A673 (cell line): ENCODE results near the gene MAPK4. TPM values are rescaled to one million over a fixed set of nuclear protein-coding genes. Genes with fewer than 3 reads are reported as not detected.

Experiments used
- BruUV-seq: library from RNA; stranded (reverse); fragments of 400-500 nt; replicated peaks from 2 replicates; lab custom pipeline; 2021; lab: Mats Ljungman, UMichigan
- CTCF ChIA-PET: fragments of 300-600 bp; sonication (Branson Sonifier 250); formaldehyde crosslinking; loops from one replicate; lab custom pipeline; 2022; ENCODE audit warnings: antibody characterized with exemption; lab: Charles Lee
- POLR2A ChIA-PET: fragments of 300-600 bp; sonication (Branson Sonifier 250); formaldehyde crosslinking; loops from one replicate; lab custom pipeline; 2022; ENCODE audit warnings: antibody characterized with exemption; ENCODE audit not compliant: low non-redundant PET; lab: Charles Lee
- DNase-seq: peaks from one replicate; pipeline ENCODE4 v3.0.0-alpha.2; 2015; ENCODE audit warnings: low spot score
- H3K27ac ChIP-seq: fragments of 200-600 bp; sonication (generic); 2 replicates; pipeline ENCODE4 v1.5.1; 2016; ENCODE audit warnings: mixed run types, low read depth, mild to moderate bottlenecking, mixed read lengths, antibody characterized with exemption, low read length; ENCODE audit not compliant: poor library complexity, severe bottlenecking
- H3K27me3 ChIP-seq: fragments of 200-600 bp; sonication (generic); replicated peaks from 2 replicates; pipeline ENCODE4 v1.6.1; 2017; ENCODE audit warnings: mixed run types, low read depth, mild to moderate bottlenecking, mixed read lengths, antibody characterized with exemption, low read length; ENCODE audit not compliant: insufficient read depth, poor library complexity
- H3K36me3 ChIP-seq: fragments of 200-600 bp; sonication (generic); 2 replicates; pipeline ENCODE4 v1.6.1; 2016; ENCODE audit warnings: mixed run types, mild to moderate bottlenecking, mixed read lengths, antibody characterized with exemption, low read length; ENCODE audit not compliant: insufficient read depth, poor library complexity, severe bottlenecking
- H3K4me1 ChIP-seq: fragments of 200-600 bp; sonication (generic); 2 replicates; pipeline ENCODE4 v1.6.1; 2017; ENCODE audit warnings: mixed run types, mild to moderate bottlenecking, mixed read lengths, antibody characterized with exemption, low read length; ENCODE audit not compliant: insufficient read depth, poor library complexity, severe bottlenecking
- H3K4me3 ChIP-seq: fragments of 200-600 bp; sonication (generic); 2 replicates; pipeline ENCODE4 v1.5.1; 2016; ENCODE audit warnings: low read depth, mixed run types, mild to moderate bottlenecking, mixed read lengths, low read length; ENCODE audit not compliant: poor library complexity, severe bottlenecking
- H3K9me3 ChIP-seq: fragments of 200-600 bp; sonication (generic); 2 replicates; pipeline ENCODE4 v1.6.1; 2016; ENCODE audit warnings: mixed run types, low read depth, mild to moderate bottlenecking, mixed read lengths, antibody characterized with exemption, low read length; ENCODE audit not compliant: poor library complexity, severe bottlenecking
- EZH2 ChIP-seq: fragments of 200-600 bp; sonication (generic); IDR thresholded peaks from 2 replicates; pipeline ENCODE4 v1.6.1; 2017; ENCODE audit warnings: borderline replicate concordance, low read depth, mild to moderate bottlenecking, mixed read lengths, antibody characterized with exemption, low read length; ENCODE audit not compliant: poor library complexity, severe bottlenecking
- intact Hi-C: fragments of 100-400 bp; cut with micrococcal nuclease; formaldehyde crosslinking; loops from one replicate; pipeline ENCODE4 v1.10.0; 2022; ENCODE audit not compliant: unreplicated experiment
- total RNA-seq: library from RNA; stranded (reverse); gene quantifications from 2 replicates; pipeline ENCODE4 v1.2.3, GENCODE V29; 2021
- TF ChIP-seq, protein P1 (sequence below): fragments of 300-800, 200-600 bp; sonication (generic); conservative IDR thresholded peaks from 2 replicates; pipeline ENCODE4 v1.5.1; 2017; ENCODE audit warnings: low read depth, mild to moderate bottlenecking, antibody characterized with exemption, low read length, moderate library complexity, mixed read lengths

Gene MAPK4
- total RNA-seq, 1 experiment from 2014 or later = 0.62 TPM

DNA sequence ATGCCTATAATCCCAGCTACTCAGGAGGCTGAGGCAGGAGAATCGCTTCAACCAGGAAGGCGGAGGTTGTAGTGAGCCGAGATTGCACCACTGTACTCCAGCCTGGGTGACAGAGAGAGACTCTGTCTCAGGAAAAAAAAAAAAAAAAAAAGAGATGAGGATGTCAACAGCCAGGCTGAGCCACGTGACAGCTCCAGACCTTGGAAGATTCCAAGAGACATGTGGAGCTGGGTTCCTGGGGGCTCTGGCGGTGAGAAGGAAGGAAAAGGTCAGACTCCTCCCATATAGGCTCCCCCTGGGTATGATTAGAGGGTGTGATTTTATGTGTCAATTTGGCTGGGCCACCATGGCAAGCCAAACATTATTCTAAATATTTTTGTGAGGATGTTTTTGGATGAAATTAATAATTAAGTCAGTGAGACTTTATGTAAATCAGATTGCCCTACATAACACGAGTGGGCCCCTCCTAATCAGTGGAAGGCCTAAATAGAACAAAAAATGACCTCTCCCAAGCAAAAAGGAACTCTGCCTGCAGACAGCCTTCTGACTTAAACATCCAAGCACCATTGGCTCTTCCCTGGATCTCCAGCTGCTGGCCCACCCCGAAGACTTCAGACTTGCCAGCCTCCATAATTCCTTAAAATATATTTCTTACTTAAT is 178.3 kb downstream of the MAPK4 start:
- intact Hi-C loops = no loop called here
- BruUV-seq = no TSS peak
- Histone ChIP-seq H3K4me1 (no peaks in the 10 kb centered on the region), H3K9me3 (no peaks in the 10 kb centered on the region), H3K27me3 (no peaks in the 10 kb centered on the region), H3K4me3 (no peak overlapping the region), H3K27ac (no peak overlapping the region), H3K36me3 (no peaks in the 10 kb centered on the region)
- ChIA-PET POLR2A (no interaction called here), CTCF (no interaction called here)
- TF ChIP-seq, protein P1, sequence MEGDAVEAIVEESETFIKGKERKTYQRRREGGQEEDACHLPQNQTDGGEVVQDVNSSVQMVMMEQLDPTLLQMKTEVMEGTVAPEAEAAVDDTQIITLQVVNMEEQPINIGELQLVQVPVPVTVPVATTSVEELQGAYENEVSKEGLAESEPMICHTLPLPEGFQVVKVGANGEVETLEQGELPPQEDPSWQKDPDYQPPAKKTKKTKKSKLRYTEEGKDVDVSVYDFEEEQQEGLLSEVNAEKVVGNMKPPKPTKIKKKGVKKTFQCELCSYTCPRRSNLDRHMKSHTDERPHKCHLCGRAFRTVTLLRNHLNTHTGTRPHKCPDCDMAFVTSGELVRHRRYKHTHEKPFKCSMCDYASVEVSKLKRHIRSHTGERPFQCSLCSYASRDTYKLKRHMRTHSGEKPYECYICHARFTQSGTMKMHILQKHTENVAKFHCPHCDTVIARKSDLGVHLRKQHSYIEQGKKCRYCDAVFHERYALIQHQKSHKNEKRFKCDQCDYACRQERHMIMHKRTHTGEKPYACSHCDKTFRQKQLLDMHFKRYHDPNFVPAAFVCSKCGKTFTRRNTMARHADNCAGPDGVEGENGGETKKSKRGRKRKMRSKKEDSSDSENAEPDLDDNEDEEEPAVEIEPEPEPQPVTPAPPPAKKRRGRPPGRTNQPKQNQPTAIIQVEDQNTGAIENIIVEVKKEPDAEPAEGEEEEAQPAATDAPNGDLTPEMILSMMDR = no peak
- TF ChIP-seq EZH2 = no peak
- DNase-seq = no peak

DNA sequence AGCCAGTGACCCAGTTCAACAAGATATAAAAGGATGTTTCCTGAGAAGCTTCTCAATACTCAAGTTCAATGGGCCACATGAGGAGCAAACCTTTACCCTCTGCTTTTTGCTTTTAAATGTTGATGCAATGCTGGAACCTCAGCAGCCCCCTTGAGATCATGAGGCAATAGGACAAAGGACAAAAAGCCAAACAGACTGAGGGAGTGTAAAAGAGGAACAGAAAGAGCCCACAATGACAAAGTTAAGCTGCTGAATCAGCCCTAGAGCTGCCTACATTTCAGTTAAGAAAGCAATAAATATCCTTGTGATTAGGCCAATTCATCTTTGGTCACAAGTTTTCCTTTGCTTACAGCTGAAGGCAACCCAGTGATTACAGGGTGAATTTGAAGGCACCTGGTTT is 183.1 kb downstream of the MAPK4 start:
- intact Hi-C loops = no loop called here
- Histone ChIP-seq H3K36me3 (no peaks in the 10 kb centered on the region), H3K4me3 (no peak overlapping the region), H3K27me3 (no peaks in the 10 kb centered on the region), H3K9me3 (no peaks in the 10 kb centered on the region), H3K27ac (no peak overlapping the region), H3K4me1 (peaks cover 3% of the 10 kb centered on the region)
- CTCF ChIA-PET = no interaction called here
- no TSS peak for BruUV-seq
- no peak for DNase-seq
- no peak for TF ChIP-seq EZH2
- TF ChIP-seq, protein P1 = no peak
- POLR2A ChIA-PET = no interaction called here

DNA sequence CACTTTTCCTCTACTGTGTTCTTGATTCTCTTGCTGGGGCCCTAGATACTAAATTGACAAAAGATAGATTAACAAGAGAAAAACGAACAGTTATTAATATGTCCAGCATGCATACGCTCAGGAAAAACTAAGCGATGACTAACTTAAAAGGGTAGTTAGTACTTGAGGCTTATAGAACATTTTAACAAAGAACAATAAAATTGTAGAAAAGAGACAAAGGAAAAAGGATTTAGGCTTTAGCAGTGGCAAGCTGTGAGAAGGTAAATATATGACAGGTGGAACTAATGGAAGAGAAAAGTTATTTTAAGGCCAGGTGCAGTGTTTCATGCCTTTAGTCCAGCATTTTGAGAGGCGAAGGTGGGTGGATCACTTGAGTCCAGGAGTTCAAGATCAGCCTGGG is 184.4 kb downstream of the MAPK4 start:
- CTCF ChIA-PET = no interaction called here
- no TSS peak for BruUV-seq

More for the DNA sequence above, 184.4 kb downstream of the MAPK4 start:
- intact Hi-C loops = no loop called here
- Histone ChIP-seq H3K9me3 (no peaks in the 10 kb centered on the region), H3K27ac (no peak overlapping the region), H3K27me3 (no peaks in the 10 kb centered on the region), H3K4me1 (peaks cover 14% of the 10 kb centered on the region), H3K4me3 (no peak overlapping the region), H3K36me3 (no peaks in the 10 kb centered on the region)
- POLR2A ChIA-PET = no interaction called here
- DNase-seq = no peak
- TF ChIP-seq, protein P1 = no peak
